ENCODE results near the gene SET.
A peak's percentile ranks its signal among the peaks of the same experiment; 100 is the strongest.

SET gene

DNA sequence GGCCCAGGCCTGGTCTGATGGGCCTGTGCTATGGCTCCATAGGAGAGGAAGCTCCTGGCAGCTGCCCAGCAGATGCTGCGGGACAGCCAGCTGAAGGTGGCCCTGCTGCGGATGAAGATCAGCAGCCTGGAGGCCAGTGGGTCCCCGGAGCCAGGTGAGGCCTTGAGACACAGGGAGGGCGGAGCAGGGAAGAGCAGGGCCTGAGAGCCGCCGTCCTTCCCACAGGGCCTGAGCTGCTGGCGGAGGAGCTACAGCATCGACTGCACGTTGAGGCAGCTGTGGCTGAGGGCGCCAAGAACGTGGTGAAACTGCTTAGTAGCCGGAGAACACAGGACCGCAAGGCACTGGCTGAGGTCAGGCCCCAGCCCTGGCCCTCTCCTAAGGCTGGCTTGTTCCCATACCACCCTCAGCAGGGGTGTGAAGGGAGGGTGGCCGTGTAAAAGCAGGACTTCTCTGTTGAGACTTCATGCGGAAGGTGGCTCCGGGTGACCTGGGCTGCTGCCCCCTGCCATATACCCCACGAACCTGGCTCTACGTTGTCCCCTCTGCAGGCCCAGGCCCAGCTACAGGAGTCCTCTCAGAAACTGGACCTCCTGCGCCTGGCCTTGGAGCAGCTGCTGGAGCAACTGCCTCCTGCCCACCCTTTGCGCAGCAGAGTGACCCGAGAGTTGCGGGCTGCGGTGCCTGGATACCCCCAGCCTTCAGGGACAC is 17.8 kb downstream of the SET start:
- DNase-seq (ENCODE audit: insufficient read length, low spot score) (no peak), FAIRE-seq (no peak)

DNA sequence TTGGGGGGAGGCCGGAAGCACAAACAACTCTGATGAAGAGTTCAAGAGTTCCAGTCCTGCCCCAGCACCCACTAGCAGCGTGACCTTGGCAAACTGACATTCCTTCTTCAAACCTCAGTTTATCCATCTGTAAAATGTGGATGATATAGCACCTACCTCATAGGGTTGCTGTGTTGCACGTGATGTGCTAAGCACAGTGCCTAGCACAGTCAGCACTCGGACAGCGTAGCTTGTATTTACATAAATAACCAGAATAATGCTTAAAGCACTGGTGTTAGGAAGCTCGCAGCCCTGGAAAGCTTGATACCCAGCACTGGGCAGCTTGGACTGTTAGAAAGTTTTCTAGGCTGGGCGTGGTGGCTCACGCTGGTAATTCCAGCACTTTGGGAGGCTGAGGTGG is 18.4 kb downstream of the SET start:
- FAIRE-seq = no peak
- no peak for DNase-seq (ENCODE audit: insufficient read length, low spot score)

DNA sequence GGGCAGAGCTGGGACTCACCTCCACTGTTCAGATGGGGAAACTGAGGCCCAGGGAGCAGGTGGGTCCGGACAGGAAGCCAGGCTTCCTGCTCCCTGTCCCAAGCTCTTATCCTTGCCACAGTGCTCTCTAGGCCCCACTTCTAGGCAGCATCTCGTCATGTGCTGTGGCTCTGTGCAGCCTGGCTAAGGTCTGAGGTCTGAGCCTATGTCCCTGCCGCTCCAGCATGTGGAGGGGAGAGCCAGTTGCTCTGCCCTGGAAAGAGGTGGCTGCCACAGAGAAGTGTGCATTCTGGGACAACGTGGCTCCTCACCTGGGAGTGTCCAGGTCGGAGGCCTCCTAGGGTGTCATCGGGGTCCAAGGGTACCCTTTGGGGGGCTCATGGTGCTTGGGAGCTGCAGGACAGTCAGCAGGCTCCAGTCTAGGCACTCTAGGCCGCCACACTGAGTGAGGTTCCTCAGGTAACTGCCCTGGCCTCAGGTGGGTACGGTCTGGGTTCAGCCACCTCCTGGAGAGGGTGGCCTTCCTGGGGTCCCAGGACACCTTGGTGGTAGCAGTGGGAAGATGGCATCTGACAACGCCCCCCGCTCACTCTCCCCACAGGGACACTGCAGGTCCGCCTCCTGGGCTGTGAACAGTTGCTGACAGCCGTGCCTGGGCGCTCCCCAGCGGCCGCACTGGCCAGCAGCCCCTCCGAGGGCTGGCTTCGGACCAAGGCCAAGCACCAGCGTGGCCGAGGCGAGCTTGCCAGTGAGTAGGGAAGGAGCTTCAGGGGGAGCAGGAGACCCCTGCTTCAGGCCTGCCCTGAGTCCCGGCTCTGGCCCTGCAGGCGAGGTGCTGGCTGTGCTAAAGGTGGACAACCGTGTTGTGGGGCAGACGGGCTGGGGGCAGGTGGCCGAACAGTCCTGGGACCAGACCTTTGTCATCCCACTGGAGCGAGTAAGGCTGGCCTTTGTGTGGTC is 23.7 kb downstream of the SET start:
- FAIRE-seq = no peak
- no peak for DNase-seq (ENCODE audit: insufficient read length, low spot score)

DNA sequence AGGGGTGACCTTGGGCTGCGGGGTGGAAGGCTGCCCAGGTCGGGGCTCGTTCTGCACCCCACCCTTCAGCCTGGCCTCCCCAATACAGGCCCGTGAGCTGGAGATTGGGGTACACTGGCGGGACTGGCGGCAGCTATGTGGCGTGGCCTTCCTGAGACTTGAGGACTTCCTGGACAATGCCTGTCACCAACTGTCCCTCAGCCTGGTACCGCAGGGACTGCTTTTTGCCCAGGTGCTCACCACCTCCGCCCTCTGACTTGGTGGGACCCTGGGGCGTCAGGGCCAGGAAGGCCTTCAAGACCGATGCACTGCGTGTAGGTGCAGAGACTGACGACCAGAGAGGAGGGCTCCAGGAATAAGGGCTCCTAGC is 24.4 kb downstream of the SET start:
- DNase-seq (ENCODE audit: insufficient read length, low spot score) (no peak), FAIRE-seq (no peak)

DNA sequence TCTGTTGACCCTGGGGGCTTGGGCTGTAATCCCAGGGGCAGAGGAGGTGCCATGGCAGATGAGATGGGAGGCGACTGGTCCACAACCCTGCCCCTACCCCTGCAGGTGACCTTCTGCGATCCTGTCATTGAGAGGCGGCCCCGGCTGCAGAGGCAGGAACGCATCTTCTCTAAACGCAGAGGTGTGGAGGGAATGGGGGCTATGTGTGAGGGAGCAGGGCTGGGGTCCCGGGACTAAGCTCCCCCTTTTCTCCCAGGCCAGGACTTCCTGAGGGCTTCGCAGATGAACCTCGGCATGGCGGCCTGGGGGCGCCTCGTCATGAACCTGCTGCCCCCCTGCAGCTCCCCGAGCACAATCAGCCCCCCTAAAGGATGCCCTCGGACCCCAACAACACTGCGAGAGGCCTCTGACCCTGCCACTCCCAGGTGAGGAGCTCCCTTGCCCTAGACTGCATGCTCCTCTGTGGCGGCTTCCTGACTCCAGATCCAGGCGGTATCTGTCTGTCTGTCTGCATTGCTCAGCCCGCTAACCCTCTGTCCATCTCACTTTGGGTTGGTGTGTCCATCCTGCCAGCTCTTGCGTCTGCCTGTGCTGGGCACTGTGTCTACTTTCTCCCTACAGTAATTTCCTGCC is 25.0 kb downstream of the SET start:
- FAIRE-seq = no peak
- no peak for DNase-seq (ENCODE audit: insufficient read length, low spot score)

DNA sequence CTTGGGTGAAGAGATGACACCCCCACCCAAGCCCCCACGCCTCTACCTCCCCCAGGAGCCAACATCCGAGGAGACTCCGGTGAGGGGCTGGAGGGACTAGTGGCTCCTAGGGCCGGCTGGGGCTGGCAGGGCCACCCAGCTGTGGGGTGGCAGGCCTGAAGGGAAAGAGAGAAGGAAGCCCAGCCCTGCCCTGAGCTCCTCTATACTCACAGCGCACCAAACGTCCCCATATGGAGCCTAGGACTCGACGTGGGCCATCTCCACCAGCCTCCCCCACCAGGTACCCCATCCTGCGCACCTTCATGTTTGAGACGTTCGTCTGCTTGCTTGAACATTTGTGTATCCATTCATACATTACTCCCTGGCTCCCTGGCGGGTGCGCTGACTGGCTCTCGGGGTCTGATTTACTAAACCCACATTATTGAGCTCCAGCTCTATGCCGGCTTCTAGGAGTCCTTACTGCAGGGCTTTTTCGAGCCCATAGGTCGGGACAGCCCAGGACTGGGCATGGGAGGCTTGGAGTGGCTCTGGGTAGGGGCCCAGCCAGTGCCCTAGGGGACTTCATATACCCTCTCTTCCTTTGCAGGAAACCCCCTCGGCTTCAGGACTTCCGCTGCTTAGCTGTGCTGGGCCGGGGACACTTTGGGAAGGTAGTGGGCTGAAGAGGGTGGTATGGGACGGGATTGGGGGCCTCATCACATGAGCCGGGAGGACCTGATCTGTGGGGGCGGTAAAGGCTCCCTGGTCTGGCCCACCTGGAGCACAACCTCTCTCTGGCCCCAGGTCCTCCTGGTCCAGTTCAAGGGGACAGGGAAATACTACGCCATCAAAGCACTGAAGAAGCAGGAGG is 25.8 kb downstream of the SET start:
- DNase-seq (ENCODE audit: insufficient read length, low spot score) = no peak
- FAIRE-seq = no peak

DNA sequence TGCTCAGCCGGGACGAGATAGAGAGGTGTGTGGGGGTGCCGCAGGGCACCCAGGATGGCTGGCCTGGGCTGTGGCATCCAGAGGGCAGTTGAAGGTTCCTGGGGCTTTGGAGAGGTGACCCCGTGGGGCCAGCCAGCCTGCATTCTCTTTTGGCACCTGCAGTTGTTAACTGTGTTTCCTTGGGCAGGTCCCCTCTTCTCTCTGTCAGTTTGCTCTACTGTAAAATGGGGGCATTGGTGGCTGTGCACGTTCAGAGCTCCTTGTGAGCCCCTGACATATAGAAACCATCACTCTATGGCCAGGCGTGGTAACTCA is 26.4 kb downstream of the SET start:
- no peak for FAIRE-seq
- no peak for DNase-seq (ENCODE audit: insufficient read length, low spot score)

DNA sequence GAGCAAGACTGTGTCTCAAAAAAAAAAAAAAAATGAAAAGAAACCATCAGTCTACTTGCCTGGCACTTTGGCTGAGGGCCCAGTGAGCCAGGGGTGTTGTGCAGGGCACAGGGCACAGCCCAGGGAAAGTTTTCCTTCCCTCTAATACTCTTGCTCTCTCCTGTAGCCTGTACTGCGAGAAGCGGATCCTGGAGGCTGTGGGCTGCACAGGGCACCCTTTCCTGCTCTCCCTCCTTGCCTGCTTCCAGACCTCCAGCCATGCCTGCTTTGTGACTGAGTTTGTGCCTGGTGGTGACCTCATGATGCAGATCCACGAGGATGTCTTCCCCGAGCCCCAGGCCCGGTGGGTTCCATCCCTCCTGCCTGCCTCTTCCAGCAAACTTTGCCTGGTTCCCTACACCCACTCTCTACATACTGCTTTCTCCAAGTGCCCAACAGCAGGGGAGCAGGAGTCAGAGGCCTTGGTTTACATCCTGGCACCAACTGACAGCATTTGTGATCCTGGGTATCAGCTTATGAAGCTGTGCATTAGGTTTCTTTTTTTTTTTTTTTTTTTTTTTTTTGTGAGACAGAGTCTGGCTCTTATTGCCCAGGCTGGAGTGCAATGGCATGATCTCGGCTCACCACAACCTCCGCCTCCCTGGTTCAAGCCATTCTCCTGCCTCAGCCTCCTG is 27.7 kb downstream of the SET start:
- no peak for FAIRE-seq

DNA sequence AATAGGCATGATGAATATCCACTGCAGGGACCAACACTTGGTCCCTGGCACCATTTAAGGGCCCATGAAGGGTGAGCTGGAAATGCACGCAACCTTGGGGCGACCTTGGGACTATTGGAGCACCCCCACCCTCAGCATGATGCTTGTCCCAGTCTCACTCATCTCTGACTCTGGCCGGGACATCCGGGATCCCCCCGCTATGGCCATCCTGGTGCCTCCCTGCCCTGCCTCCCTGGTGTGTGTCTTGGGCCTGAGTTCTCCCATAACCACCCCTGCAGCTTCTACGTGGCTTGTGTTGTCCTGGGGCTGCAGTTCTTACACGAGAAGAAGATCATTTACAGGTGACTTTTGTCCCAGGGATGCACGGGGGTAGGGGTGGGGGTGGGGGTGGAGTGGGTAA is 29.0 kb downstream of the SET start:
- DNase-seq (ENCODE audit: insufficient read length, low spot score) (no peak), FAIRE-seq (no peak)

More for the DNA sequence above, 27.7 kb downstream of the SET start:
- DNase-seq (ENCODE audit: insufficient read length, low spot score) = no peak

DNA sequence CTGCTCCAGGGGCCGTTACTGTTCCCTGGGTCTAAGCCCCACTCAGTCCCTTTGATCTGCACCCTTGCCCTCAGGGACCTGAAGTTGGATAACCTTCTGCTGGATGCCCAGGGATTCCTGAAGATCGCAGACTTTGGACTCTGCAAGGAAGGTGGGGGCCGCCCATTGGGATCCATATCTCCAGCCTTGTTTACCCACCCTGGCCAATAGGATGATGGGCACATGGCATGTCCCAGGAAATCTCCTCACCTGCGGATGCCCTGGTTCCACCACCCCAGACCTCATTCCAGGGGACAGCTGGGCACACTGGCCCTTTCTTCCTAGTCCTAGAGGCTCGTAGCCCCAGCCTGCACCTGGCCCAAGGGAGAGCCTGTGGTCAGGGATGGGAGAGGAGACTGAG is 29.5 kb downstream of the SET start:
- DNase-seq (ENCODE audit: insufficient read length, low spot score) = no peak
- no peak for FAIRE-seq

DNA sequence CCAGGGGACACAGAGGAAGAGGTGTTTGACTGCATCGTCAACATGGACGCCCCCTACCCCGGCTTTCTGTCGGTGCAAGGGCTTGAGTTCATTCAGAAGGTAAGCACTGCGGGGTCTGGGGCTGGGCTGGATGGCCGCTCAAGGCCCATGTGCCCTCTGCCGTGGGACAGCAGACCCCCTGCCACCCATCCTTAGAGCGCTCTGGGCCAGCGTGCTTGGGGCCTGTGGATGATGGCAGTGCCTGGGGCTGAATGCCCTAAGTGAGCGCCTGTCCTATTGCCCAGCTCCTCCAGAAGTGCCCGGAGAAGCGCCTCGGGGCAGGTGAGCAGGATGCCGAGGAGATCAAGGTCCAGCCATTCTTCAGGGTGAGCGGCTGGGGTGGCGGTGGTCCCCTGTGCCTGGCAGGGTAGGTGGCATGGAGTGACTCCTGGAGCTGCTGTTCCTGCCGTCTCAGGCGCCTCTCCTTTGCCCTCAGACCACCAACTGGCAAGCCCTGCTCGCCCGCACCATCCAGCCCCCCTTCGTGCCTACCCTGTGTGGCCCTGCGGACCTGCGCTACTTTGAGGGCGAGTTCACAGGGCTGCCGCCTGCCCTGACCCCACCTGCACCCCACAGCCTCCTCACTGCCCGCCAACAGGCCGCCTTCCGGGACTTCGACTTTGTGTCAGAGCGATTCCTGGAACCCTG is 31.0 kb downstream of the SET start:
- FAIRE-seq (no peak), DNase-seq (ENCODE audit: insufficient read length, low spot score) (no peak)

DNA sequence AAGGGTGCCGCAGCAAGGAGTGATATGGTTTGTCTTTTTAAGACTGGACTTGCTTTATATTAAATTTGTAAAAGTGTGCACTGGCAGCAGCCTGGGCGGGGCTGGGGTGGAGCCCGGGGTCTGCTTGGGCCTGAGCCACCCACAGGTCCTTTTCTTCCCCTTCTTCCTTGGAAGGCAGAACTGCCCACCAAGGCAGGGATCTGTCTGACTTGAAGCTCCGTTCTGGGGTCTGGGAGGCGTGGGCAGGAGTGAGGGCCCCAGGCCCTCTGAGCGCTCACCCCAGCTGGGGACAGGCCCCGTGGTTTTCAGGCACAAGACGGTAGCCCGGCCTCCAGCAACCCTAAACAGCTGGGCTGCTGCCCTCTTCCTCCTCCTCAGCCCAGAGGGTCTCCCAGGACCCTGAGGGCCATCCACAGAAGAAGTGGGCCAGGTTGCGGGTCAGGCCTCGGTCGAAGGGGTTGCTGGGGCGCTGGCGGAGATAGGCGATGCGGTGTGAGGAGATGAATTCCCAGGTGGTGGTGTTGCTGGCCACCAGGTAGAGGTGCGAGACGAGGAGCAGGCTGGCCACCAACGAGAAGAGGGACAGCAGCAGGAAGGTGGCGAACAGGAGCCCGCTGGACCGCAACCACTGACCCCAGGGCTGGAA is 31.9 kb downstream of the SET start:
- DNase-seq (ENCODE audit: insufficient read length, low spot score) = no peak
- no peak for FAIRE-seq

DNA sequence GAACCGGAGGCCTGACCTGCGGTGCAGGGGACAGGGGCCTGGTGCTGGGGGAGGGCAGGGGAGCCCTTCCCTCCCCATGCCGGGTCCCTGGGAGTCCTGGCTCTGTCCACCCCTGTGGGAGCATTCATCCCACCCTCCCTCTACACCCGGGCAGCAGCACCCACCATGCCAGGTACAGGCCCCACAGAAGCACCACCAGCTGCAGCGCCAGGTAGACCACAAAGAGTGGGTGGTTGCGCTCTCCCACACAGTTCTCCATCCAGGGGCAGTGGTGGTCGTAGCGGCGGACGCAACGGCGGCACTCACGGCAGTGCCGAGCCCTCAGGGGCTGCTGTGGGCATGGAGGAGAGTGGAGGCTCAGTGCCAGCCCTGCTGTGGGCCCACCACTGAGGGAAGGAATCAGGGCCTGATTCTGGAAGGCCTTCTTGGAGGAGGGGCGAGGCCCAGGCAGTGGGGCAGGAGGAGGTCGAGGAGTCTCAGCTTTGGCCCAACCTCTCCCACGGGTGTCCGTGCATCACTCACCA is 32.5 kb downstream of the SET start:
- DNase-seq (ENCODE audit: insufficient read length, low spot score) (no peak), FAIRE-seq (no peak)

DNA sequence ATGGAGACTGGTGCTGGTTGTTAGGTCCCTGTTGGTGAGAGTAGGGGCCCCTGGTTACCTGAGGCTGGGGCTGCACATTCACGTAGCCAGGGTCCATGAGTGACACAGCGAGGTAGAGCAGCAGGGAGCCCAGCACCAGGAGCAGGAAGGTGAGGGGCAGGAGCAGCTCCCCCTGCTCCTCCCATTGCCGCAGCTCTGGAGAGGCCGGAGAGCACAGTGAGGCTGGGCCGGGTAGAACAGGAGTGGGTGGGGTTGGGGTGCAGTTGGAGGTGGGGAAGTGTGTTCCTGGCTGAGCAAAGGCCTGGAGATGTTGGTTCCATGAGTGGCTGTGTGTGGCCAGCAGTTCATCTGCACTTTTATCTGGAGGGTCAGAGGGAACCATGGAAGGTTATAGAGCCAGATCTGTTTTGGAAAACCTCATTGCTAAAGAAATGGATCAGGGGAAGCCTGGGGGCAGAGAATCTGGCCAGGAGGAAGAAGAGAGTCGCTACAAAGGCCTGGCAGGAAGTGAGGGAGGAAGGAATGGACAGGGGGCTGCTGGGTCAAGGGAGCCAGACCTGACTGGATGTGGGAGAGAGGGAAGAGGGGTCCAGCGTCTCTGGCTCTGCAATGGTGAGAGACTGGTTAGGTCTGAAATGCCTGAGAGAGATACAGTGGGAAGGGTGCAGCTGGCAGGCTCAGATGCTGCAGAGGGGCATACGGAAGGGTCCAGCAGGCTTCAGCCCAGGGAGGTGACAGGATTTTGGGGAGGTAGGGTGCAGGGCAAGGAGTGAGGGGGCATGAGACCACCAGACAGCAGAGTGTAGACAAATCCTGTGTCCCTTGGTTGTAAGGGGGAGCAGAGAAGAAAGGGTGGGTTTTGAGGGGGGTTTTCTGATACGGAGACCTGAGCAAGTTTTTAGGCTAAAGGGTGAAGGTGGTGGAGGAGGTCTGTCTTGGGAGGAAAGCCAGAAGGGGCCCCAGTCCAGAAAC is 33.6 kb downstream of the SET start:
- DNase-seq (ENCODE audit: insufficient read length, low spot score) (no peak), FAIRE-seq (no peak)

DNA sequence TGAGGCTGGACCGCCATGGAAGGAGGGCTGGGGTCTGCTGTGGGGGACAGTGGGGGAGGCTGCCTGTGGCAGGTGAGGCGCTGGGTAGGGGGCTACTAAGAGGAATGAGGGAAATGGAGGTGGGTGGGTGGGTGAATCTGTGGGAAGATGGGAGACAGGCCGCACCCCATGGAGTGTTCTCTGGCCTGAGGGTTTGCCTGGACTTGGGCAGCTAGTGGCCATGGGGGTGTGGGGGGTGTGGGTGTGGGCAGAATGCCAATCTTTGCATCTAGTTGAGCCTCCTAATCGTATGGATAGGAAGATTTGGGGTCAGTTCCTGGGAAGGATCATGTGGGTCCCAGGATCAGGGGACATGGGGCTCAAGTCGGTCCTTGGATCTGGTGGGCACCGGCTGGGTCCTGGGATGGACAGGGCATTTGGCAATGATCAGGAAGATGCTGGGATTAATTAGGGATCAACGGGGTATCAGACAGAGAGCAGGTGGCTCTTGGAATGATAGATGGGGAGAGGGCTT is 34.4 kb downstream of the SET start:
- peak; percentile 12 for DNase-seq (ENCODE audit: insufficient read length, low spot score)
- FAIRE-seq = no peak

DNA sequence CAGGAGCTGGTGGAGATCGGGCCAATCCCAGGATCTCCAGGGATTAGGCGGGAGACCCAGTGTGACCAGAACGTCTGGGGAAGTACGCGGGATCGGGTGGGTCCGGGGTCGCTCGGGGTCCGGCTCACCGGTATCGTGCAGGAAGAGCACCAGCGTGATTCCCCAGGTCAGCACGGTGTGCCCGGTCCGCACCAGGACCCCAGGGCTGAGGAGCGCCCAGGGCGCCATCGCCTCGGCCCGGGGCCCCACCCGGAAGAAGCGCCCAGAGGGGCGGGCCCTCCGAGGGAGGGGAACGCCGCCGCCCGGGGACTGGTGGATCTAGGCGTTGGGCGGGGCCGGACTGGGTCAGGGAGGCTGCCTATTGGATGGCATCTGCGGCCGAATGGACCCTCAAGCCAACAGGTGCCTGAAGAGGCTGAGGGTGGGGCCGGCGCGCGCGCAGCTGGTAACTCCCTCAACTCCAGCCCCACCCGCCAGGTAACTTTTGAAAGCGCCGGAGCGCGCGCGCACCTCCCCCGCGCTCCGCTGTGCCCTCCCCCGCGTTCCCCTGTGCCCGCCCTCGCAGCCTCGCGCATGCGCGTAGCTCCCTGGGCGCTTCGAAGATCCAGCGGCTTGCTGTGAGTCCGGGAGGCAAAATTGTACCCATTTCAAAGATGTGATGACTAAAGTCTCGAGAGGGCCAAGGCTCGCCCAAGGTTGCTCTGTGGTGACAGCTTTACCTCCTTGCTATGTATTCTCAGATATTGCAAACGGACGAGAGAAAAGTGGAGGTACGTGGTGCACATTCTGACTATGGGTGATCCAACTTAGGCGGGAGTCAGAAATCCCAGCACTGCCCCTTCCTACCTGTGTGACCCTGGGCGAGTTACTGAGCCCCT is 35.1 kb downstream of the SET start, which contains the start of gene ZDHHC12:
Gene ZDHHC12 (minus strand): TSS at position 262 of the 878 bp plus-strand sequence. CDS start 34 bp downstream, at position 228.
- DNase-seq (ENCODE audit: insufficient read length, low spot score) (peak; percentile 98), FAIRE-seq (peak; percentile 82)
